NCI-H82 treated with DMSO at 0.1 percent for 48 hours (cell line): ENCODE data around the gene CENPO.

Experiments used
- DNase-seq: peaks from one replicate; lab custom pipeline; 2025; ENCODE audit not compliant: unreplicated experiment; lab: John Stamatoyannopoulos, UW

Gene CENPO

DNA sequence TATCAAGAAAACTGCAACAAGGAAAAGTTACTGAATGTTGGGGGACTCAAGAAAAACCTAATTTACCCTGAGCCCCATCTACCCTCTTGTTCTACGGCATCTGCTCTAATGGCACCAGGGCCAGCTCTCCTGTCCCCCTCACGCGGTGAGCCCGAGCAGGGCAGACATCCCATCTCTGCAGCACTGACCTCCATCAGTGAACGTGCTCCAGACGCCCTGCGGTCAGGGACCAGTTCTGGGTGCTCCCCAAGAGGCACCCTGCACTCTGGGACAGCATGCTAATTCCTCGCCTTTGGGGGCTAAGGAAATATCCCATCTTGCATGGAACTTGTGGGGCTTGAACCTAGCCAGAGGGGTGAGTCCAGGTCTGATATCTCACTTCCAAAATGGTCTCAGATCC, 43.0 kb downstream of the CENPO start:
- DNase-seq = no peak

DNA sequence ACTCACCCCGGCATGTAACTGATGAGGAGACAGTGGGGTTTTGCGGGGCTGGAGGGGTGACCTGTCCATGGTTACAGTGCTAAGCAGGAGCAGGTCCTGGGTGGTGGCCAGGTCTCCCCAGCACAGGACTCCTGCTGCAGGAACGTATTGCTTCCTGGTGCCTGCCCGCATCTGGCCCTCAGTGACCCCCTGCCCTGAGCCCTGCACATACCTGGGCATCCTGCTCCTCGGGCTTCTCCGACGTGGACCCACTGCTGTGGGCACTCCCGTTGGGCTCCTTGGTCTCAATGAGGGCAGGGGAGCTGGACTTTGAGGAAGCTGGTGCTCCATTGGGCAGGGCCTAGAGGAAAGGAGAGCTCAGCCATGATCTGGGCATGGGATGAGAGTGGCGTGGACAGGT, 43.5 kb downstream of the CENPO start:
- no peak for DNase-seq

- DNase-seq = no peak
Observed at GRCh38 chr2:24837996-24838513, 44.8 kb downstream of the CENPO start.

DNA sequence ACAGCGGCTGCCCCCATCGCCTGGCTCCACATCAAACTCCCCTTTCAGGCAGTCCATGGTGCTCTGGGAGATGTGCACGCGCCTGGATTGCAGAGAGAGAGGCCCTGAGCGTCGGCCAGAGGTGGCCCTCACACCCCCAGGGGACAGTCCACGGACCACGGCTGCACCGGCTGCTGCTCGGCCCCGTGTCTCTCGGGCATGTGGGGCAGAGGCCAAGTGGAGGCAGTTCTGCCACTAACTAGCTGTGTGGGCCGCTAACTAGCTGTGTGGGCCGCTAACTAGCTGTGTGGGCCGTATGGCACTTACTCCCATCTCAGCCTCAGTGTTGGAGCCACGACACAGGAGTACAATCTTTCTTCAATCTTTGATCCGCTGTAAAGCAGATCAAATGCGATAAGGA, 45.3 kb downstream of the CENPO start:
- no peak for DNase-seq

DNA sequence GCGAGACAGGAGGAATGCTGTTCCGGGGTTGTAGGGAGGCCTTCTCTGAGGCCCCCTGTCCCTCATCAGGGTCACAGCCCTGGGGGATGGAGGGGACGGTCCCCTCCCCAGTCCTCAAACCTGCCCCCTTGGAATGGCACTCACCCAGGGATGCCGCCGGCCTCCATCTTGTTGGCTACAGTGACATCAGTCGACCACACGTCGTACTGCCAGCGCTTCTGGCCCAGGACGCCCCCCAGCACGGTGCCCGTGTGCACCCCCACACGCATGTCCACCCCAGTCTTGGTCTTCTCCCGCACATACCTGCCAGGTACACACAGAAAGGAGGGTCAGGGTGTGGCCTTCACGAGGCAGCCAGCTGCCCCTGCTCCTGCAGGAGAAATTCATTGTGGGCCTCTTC, 46.5 kb downstream of the CENPO start:
- no peak for DNase-seq

DNA sequence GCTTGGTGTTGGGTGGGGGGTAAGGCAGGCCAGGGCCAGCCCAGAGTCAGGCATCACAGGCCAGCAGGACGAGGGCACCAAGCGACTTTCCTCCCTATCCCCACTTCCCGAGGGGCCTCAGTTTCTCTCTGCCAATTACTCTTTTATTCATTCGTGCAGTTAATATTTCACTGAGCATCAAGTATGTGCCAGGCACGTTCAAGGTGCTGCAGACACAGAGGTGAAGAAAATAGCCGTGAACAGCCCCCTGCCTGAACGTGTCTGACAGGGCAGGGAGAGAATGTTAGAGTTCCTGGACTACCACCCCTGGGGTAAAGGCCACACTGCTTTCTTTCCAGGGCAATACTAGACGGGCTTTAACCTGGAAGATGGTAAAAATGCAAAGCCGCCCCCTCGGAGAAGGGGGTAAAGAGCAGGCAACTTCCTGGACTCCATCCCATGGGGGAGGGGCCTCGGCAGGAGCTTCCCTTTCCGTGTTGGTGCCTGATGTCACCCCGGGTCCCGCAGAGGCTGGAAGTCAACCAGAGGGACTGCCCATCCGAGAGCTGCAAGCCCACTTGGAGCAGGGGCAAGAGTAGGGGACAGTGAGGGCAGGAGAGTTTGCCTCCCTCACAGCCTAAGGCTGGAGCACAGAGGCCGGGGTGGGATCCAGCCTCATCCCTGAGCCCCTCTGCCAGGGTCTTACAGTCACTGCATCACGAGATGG, 47.1 kb downstream of the CENPO start:
- no peak for DNase-seq

- DNase-seq = no peak
Observed at GRCh38 chr2:24840962-24841945, 48.0 kb downstream of the CENPO start.

DNA sequence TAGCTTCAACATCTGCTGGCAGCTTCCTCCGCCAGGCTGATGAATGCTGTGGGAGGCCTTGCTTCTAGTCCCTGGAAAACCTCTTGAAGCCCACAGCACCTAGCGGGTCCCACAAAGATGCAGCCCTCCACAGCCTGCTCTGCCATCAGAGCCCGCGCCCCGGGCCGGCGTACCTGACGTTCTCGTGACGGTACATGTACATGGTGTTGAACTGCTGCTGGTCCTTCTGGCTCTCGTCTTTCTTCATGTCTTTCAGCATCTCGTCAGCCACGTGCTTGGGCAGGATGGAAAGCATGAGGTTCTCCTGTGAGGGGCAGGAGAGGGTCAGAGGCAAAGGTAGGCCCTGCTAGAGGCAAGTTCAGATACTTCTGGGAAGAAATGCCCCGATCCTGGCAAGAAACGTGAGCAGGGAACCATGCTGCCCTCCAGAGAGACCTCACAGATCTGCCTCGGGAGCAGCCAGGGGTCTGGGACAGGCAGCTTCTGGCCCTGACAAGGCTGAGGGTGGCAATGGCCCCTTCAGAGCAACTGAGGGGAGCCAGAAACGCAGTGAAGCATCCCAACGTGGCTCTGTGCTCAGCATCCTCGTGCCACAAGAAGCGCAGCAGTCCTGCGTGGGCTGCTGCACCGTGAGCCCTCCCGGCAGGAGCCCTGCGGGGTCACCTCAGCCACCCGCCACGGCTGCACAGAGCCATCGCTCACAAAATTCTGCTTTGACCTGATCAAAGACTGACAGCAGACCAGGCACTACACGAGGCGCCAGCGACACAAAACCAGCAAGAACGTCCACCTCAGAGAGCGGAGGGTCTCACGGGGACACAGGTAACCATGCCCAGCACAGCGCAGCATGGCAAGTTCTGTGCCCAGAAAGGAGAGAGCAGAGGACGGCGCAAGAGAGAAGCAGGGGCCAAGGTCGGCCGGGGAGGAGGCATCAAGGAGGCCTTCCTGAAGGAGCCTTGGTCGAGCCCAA, 49.1 kb downstream of the CENPO start:
- DNase-seq = no peak

GRCh38 chr2:24843330-24843860, 50.2 kb downstream of the CENPO start:
- DNase-seq = no peak

DNA sequence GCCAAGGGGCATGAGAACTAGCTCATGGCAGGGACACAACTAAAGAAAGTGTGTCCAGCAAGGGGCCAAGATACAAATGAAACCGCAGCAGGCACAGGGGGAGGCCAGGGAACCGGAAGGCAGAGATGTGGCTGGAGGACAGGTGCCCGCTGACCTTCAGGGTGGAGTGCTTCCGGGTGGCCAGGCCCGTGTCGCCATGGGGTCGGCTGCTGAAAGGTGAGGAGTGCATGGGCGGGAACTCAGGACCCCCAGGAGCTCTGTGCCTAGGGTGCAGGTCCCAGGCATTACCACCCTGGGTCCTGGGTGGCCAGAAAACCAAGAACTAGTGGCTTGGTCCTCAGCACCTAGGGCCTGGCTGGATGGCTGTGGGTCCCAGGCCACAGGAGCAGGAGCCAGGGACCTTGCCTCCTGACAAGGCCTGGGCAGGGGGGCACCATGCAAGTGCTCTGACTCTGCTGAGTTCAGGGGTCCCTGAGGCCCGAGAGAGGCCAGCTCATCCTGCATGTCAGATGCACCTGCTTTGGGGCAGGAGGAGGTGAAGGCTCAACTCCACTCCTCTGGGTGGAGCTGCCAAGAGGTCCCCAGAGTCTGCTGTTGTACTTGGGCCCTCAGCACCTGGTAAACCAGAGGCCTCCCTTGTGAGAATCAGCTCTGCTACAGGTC, 50.9 kb downstream of the CENPO start:
- no peak for DNase-seq

DNA sequence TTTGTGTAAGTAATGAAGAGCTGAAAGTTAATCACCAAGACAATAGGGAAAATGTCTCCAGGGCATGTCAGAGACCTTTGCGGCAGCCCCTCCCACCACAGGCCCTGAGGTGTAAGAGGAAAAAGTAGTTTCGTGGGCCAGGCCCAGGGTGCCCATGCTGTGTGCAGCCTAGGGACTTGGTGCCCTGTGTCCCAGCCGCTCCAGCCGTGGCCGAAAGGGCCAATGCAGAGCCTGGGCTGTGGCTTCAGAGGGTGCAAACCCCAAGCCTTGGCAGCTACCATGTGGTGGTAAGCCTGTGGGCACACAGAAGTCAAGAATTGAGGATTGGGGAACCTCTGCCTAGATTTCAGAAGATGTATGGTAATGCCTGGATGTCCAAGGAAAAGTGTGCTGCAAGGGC, 52.5 kb downstream of the CENPO start:
- no peak for DNase-seq

GRCh38 chr2:24850944-24851343, 57.7 kb downstream of the CENPO start:
- DNase-seq = no peak

DNA sequence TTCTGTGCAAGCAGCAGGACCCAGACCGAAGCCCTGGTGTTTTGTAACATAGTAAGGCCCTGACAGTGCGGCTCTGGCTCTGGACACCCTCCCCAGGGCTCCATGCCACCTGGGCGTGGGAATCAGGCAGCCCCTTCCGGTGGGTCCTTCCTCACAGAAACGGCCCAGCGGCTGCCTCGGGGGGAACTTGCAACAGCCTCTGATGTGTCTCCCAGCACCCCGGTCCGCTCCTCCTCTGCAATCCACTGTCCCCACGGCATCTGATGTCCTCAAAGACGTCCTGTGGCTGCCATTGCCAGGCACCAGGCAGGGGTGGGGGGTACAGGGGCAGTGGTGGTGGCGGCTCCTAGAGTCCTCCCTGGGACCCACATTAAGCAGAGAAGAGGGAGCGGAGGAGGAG, 58.8 kb downstream of the CENPO start:
- no peak for DNase-seq

DNA sequence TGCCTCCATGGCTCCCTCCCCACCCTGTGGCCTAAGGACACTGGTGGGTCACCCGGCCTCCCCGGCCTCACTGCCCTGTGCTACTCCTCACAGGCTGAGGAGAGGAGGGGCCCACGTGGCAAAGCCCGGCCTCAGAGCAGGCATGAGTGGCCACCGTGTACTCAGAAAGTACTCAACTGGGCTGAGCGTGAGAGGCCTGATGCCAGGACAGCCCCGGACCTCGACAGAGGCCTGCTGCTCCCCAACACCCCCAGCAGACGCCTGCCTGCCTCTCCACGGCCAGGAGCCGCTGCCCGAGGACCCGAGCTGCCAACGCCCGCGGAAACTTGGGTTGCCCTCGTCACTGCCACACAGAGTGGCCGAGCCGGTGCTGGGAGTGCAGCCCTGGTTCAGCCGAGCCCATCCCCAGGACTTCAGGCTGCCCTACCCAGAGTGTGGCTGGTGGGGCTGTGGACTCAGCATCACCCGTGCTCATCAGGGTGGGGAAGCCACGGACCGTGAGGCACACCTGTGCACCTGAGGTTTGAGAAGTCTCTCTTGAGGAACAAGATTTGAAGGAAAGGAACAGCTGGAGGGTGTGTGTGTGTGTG, 59.3 kb downstream of the CENPO start:
- no peak for DNase-seq

DNA sequence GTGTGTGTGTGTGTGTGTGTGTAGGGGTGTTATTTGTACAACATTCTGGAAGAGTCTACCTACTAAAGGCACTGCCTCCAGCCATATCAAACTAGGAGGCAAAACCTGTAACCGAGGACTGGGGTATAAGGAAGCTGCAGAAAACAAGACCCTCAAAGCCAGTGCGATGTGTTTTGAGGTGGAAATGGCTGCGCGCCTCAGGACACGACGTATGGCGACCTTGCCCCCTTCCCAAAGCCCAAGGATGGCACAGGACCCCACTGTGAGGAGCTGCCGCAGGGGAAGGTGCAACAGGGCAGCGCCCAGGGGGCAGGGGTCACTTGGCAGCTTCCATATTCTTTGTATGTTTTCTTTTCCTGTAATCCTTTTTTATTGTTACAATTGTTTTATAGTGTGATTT, 59.8 kb downstream of the CENPO start:
- no peak for DNase-seq

DNA sequence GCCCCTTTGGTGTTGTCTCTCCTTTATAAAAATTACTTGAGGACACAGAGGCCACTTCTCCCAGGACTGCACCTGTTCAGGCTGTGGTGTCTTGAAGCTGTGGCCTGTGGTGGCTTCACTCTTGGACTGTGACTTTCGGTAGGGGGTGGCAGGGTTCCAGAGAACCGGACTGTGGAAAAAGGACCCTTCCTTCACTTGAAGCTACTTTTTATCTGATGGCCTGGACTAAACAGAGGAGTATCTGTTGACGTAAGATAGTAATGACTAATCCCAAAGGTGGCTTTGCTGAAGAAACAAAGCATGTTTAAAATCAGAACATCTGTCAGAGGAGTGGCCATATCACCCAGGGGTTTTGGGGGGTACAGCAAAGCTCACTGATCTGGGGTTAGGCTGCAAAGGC, 60.8 kb downstream of the CENPO start:
- no peak for DNase-seq

DNA sequence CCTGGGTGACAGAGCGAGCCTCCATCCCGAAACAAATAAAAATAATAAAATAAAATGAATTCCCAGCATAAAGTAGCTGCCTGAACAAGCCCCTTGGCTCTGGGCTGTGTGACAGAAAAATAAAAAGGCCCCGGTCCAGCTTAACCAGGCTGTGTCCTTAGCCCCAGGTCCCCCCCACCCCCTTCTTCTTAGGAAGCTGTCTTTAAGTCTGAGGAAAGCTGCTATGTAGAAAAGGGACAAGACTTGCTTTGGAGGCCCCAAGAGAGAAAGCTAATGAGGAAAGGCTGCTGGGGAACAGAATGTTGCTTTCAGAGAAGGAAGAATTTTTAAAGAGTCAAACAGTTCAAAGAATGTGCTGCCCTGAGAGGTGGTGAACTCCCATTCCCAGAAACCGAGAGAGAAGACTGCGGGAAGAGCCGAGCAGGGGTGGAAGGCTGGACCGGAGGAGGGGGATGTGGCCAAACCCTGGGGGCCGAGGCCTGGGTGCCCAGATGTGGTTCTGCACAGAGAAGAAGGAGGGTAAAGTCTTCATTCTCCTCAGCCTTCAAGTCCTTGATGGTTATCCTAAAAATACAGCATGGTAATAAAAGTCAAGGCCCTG, 61.9 kb downstream of the CENPO start:
- DNase-seq = no peak

DNA sequence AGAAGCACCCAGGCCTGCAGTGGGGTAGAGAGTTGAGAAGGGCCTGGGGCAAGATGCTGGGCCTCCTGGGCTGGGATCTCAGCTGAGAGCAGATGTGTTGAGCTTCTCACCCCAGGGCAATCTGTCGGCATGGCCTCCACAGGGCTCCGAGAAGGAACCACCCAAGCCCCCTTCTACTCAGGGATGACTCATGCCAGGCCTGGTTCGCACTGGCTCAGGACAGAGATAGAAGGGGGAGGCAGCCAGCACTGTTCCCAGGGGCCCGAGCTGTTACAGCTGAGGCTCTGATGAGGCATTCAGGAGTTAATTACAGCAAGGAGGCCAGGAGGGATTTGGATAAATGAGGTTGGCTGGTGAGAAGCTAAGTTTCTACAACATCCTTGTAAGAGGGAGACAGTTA, 62.5 kb downstream of the CENPO start:
- no peak for DNase-seq

- DNase-seq = no peak
Observed at GRCh38 chr2:24856791-24857211, 63.6 kb downstream of the CENPO start.
